ENCODE results near the gene LRMDA.

DNA sequence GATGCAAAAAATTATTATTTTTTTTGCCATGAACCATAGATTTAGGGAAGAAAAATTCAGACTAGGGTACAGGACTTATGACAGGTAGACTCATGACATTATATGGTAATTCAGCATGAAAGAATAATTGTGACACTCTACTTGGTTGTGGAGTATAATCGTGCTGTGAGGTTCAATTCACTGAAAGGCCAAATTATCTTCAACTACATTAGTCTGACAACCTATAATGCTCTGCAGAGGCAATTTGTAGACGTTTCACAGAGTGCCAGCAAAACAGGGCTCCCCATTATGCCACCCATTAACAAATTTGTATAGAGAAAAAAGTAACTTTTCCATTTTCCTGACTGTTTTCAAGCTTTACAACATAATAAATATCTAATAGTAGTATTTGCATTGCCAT, 292.6 kb downstream of the LRMDA start:
- TF ChIP-seq, protein P1, sequence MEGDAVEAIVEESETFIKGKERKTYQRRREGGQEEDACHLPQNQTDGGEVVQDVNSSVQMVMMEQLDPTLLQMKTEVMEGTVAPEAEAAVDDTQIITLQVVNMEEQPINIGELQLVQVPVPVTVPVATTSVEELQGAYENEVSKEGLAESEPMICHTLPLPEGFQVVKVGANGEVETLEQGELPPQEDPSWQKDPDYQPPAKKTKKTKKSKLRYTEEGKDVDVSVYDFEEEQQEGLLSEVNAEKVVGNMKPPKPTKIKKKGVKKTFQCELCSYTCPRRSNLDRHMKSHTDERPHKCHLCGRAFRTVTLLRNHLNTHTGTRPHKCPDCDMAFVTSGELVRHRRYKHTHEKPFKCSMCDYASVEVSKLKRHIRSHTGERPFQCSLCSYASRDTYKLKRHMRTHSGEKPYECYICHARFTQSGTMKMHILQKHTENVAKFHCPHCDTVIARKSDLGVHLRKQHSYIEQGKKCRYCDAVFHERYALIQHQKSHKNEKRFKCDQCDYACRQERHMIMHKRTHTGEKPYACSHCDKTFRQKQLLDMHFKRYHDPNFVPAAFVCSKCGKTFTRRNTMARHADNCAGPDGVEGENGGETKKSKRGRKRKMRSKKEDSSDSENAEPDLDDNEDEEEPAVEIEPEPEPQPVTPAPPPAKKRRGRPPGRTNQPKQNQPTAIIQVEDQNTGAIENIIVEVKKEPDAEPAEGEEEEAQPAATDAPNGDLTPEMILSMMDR (IDR thresholded peaks at IDR 0.05): no peak
- TF ChIP-seq POLR2A (IDR thresholded peaks at IDR 0.05): no peak
